NAMALWA (cell line): ENCODE data around the gene OBSL1.

Source experiments
- DNase-seq: peaks from one replicate; pipeline ENCODE4 v3.0.0-alpha.2; 2015; ENCODE audit warnings: low spot score

Gene OBSL1

GRCh38 chr2:219531639-219532377 is 39.5 kb downstream of the OBSL1 start:
- no peak for DNase-seq

- DNase-seq: peak; percentile 88
These were observed 41.0 kb downstream of the OBSL1 start for GRCh38 chr2:219530048-219530963.

DNA sequence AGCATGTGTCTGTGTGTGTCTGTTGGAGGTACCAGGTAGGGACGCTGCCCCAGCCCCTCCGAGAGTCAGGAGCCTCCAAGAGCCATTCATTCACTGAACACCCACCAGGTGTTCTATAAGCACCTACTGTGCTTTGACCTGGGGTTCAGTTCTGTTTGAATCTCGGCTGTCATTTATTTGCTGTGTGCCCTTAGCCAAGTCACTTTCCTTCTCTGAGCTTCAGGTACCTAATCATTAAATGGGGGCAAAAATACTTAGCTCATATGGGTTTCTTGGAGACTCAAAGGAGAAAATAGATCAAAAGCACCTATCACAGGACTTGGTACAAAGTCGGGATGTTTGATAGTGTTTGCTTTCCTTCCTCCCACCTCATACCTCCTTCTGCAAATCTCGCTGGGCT is 43.9 kb downstream of the OBSL1 start:
- DNase-seq: no peak

DNA sequence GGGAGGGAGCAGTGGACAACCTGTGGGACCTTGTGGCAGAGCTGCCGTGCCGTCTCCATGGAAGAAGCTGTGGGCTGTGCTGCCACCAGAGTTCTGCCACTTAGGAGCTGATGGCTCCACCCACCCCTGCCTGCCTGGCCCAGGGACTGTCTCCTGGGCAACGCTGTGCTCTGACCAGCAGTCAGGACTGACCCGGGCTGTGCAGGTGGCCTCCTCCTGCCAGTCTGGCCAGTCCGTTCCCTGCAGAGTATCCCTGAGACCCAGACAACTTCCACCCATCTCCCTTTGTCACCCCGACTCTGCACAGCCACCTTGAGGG is 44.3 kb downstream of the OBSL1 start:
- no peak for DNase-seq

- no peak for DNase-seq
These were observed 44.8 kb downstream of the OBSL1 start for GRCh38 chr2:219526320-219527075.

- DNase-seq: no peak
These were observed 45.7 kb downstream of the OBSL1 start for GRCh38 chr2:219525533-219526232.

- no peak for DNase-seq
These were observed 46.5 kb downstream of the OBSL1 start for GRCh38 chr2:219524817-219525216.

- DNase-seq: peak; percentile 45
These were observed 48.2 kb downstream of the OBSL1 start for GRCh38 chr2:219523031-219523671.

- DNase-seq: no peak
These were observed 49.0 kb downstream of the OBSL1 start for GRCh38 chr2:219522111-219523030.

GRCh38 chr2:219521066-219521880 is 50.1 kb downstream of the OBSL1 start:
- peak; percentile 43 for DNase-seq

- DNase-seq: no peak
These were observed 51.3 kb downstream of the OBSL1 start for GRCh38 chr2:219520079-219520478.

DNA sequence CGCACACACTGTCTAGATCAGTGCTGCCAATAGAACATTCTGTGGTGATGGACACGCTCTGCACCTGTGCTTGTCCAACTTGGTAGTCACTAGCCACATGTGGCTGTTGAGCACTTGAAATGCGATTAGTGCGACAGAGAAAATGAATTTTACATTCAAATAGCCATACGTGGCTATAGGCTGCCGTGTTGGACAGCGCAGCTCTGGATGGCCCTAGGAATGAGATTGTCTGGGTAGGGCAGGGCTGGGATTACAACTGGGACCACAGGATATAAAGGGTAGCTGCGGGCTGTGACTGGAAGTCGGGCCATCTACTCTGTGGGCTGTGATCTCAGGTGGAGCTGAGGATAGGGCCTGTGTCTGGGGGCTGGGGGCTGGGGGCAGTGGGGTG is 51.8 kb downstream of the OBSL1 start:
- DNase-seq: no peak

- DNase-seq: no peak
These were observed 53.2 kb downstream of the OBSL1 start for GRCh38 chr2:219517954-219518778.

- no peak for DNase-seq
These were observed 54.5 kb downstream of the OBSL1 start for GRCh38 chr2:219516888-219517287.

DNA sequence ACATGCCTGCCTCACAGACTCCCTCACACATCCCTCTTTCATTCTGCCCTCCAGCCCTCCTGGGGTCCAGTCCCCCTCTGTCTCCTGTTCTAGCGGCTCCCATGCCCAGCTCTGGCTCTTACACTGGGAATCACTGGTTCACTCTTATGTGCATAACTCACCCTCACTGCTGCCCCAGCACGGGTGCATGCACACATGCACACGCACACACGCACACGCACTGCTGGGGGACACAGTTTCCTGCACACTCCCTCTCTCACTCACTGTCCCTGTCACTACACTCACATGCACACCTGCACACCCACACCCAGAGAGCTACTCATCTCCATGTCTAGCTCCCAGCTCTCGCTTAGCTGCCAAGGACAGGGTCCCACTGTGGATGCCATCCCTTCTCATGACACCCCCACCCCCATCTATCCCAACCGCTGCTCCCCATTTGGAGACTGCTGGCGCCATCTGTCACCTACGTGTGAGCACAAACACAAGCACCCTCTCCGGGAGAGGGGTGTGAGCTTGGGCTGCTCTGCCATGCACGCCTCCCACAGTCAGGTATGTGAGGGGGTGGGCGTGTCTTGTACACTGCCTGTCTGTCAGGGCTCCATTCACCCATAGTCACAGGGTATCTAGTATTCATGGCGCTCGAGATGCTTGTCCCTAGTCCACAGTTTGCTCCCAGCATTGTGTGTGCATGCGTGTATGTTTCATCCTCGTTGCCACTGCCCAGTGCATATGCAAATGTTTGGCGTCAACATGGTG is 55.3 kb downstream of the OBSL1 start:
- DNase-seq: no peak

DNA sequence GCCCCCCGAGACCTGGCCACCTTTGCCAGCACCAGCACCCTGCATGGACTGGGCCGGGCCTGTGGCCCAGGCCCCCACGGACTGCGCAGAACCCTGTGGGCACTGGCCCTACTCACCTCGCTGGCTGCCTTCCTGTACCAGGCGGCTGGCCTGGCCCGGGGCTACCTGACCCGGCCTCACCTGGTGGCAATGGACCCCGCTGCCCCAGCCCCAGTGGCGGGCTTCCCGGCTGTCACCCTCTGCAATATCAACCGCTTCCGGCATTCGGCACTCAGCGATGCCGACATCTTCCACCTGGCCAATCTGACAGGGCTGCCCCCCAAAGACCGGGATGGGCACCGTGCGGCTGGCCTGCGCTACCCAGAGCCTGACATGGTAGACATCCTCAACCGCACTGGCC is 56.5 kb downstream of the OBSL1 start:
- no peak for DNase-seq

DNA sequence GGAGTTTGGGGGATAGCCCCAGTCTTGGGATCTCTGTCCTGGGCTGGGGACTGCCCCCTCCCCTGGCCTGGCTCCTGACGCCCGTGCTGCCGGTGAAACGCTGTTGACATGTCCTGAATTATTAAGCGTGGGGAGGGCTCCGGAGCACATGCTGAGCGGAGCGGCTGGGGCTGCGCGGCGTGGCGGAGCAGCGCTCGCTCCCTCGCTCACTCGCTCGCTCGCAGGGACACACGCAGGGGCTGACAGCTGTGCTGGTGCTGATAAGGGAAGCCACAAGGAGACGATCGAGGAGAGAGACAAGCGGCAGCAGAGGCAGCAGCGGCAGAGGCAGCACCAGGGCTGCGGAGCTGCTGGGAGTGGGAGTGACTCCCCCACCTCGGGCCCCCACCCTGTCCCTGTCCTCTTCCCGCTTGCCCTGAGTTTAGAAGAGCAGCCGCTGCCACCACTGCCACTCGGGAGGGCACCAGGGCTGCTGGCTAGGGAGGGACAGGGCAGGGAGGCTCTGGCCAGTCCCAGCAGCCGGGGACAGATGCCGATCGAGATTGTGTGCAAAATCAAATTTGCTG is 57.1 kb downstream of the OBSL1 start, which contains the start of gene ASIC4:
Gene ASIC4 (plus strand): TSS at position 287 of the 566 bp plus-strand sequence. CDS start 243 bp downstream, at position 530.
- no peak for DNase-seq
